ENCODE results near the gene CAPN5. TPM values are rescaled to one million over a fixed set of nuclear protein-coding genes. Genes with fewer than 3 reads are reported as not detected.

Gene CAPN5
- total RNA-seq, 2 experiments from 2014 or later: 2.2 to 2.4 TPM

DNA sequence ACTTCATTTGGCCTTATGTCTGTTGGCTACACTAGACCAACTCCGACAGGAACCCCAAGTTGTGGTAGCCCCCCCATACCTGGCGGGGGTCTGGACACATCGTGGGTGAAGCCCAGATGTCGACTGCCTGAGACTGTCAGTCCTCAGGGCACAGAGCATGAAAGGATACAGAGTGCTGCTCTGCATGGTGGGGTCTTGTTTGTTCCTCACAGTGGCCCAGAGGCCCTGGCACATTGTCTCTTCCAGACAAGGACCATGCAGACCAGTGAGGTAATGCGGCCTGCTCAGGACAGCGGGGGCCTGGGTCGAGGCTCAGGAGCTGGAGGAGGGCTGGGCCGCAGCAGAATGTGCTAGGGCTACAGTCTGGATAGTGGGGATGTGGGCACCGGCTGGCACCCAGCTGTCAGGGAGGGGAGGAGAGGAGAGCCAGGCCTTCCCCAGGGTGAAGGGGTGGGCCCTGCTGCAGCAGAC lies 14.6 kb downstream of the CAPN5 start:
- Mint-ChIP-seq H3K9me3 (peaks cover 11% of the 10 kb centered on the region), H3K4me1 (peaks cover 18% of the 10 kb centered on the region), H3K4me3 (no peak overlapping the region), H3K27ac (peak overlapping the region; percentile 39), H3K36me3 (no peaks in the 10 kb centered on the region), H3K27me3 (no peaks in the 10 kb centered on the region)
- no peak for DNase-seq

DNA sequence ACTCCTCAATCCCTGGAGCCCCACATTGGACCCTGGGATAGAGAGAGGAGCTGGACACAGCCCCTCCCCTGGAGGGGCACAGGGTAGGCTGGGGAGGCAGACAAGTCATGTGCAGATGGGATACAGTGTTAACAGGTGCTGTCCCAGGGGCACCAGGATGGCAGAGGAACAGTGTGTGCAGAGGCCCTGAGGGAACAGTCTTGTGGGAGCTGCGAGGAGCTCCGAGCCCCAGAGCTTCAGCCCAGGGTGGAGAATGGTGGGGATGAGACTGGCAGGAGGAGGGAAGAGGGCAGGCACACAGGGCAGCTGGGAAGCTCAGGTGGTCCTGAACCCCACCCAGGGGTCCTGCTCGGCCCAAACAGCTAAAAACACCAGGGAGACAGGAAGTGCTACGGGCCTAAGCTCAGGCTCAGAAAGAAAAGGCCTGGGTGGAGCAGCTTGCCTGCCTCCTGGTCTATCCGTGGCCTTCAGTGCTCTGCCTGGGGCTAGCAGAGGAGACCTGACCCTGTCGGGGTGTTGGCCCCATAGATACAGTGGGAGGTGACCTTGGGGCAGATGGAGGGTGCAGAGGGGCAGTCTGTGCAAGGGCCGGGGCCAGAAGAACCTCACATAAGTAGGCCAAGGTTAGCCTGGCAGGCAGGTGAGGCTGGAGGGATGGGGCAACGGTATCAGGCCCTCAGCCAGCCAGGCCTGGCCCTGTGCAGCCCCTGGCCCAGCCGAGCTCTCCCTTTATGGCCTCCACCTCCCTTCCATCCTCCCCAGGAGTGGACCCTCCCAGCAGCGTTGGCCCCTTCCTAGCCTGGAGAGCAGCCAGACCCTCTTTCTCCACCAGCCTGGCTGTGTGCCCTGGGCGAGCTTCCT lies 15.4 kb downstream of the CAPN5 start:
- H3K4me3 Mint-ChIP-seq: peak overlapping the region; percentile 81

GRCh38 chr11:77082838-77083565 lies 16.2 kb downstream of the CAPN5 start:
- Mint-ChIP-seq H3K36me3 (no peaks in the 10 kb centered on the region), H3K9me3 (peaks cover 9% of the 10 kb centered on the region), H3K27ac (peak overlapping the region; percentile 96), H3K27me3 (no peaks in the 10 kb centered on the region), H3K4me3 (peak overlapping the region; percentile 81), H3K4me1 (peaks cover 17% of the 10 kb centered on the region)
- DNase-seq: peak; percentile 63

More for the DNA sequence above, 15.4 kb downstream of the CAPN5 start:
- Mint-ChIP-seq H3K4me1 (peaks cover 17% of the 10 kb centered on the region), H3K36me3 (no peaks in the 10 kb centered on the region), H3K27ac (peak overlapping the region; percentile 96), H3K9me3 (peaks cover 11% of the 10 kb centered on the region), H3K27me3 (no peaks in the 10 kb centered on the region)
- no peak for DNase-seq

- Mint-ChIP-seq H3K9me3 (peaks cover 3% of the 10 kb centered on the region), H3K36me3 (no peaks in the 10 kb centered on the region), H3K4me3 (peak overlapping the region; percentile 81), H3K27ac (peak overlapping the region; percentile 69), H3K27me3 (no peaks in the 10 kb centered on the region), H3K4me1 (peaks cover 17% of the 10 kb centered on the region)
- no peak for DNase-seq
These were observed 16.9 kb downstream of the CAPN5 start for GRCh38 chr11:77083566-77084245.

- no peak overlapping the region for H3K4me3 Mint-ChIP-seq
- no peaks in the 10 kb centered on the region for H3K36me3 Mint-ChIP-seq
- peaks cover 15% of the 10 kb centered on the region for H3K4me1 Mint-ChIP-seq
- no peaks in the 10 kb centered on the region for H3K27me3 Mint-ChIP-seq
- no peak overlapping the region for H3K27ac Mint-ChIP-seq
- DNase-seq: no peak
- H3K9me3 Mint-ChIP-seq: no peaks in the 10 kb centered on the region
These were observed 17.9 kb downstream of the CAPN5 start for GRCh38 chr11:77084581-77085191.

GRCh38 chr11:77085652-77086051 lies 18.9 kb downstream of the CAPN5 start:
- Mint-ChIP-seq H3K36me3 (no peaks in the 10 kb centered on the region), H3K27me3 (no peaks in the 10 kb centered on the region), H3K4me3 (no peak overlapping the region), H3K27ac (no peak overlapping the region), H3K9me3 (no peaks in the 10 kb centered on the region), H3K4me1 (peaks cover 12% of the 10 kb centered on the region)
- no peak for DNase-seq

GRCh38 chr11:77086521-77087472 lies 20.0 kb downstream of the CAPN5 start:
- peaks cover 18% of the 10 kb centered on the region for H3K4me1 Mint-ChIP-seq
- H3K27me3 Mint-ChIP-seq: no peaks in the 10 kb centered on the region
- no peak overlapping the region for H3K4me3 Mint-ChIP-seq
- H3K27ac Mint-ChIP-seq: no peak overlapping the region
- H3K36me3 Mint-ChIP-seq: no peaks in the 10 kb centered on the region
- H3K9me3 Mint-ChIP-seq: no peaks in the 10 kb centered on the region
- no peak for DNase-seq

- H3K9me3 Mint-ChIP-seq: no peaks in the 10 kb centered on the region
- DNase-seq: no peak
- no peaks in the 10 kb centered on the region for H3K36me3 Mint-ChIP-seq
- H3K4me1 Mint-ChIP-seq: peaks cover 10% of the 10 kb centered on the region
- H3K27ac Mint-ChIP-seq: no peak overlapping the region
- H3K27me3 Mint-ChIP-seq: no peaks in the 10 kb centered on the region
- H3K4me3 Mint-ChIP-seq: no peak overlapping the region
These were observed 21.0 kb downstream of the CAPN5 start for GRCh38 chr11:77087723-77088225.

DNA sequence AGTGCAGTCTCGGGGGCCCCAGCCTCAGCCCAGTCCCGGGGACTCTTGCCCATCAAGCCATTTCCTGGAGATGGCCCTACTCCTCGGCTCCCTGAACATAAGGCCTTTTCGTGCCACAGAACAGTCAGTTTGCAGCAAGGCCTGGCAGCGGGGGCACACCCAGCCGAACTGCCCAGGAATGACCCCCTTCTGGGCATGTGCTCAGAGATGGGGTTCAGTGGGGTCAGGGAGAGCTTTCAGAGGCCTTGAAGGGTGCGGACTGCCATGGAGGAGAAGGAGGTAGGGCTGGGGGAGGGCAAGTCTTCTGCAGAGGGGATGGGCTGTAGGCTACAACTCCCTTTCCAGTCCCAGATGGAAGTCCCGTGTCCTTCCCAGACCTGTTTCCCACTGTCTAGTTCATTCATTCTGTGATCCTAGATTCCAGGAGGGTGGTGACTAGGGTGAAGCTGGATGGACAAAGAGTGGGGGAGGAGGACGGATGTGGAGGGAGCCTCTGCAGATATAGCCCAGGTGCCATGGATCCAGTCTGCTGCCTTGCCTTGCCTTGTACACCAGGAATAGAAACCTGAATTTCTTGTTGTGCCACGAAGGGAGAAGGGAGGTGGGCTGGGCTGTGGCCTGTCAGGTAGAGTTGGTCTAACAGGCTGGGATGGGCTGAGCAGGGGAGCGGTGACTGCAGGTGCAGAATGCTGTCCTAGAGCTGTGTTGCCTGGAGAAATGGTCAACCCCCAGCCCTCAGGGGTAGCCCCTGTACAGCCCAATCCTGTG lies 21.6 kb downstream of the CAPN5 start:
- Mint-ChIP-seq H3K36me3 (no peaks in the 10 kb centered on the region), H3K27me3 (no peaks in the 10 kb centered on the region), H3K4me3 (no peak overlapping the region), H3K4me1 (peaks cover 8% of the 10 kb centered on the region), H3K9me3 (no peaks in the 10 kb centered on the region), H3K27ac (no peak overlapping the region)
- no peak for DNase-seq

DNA sequence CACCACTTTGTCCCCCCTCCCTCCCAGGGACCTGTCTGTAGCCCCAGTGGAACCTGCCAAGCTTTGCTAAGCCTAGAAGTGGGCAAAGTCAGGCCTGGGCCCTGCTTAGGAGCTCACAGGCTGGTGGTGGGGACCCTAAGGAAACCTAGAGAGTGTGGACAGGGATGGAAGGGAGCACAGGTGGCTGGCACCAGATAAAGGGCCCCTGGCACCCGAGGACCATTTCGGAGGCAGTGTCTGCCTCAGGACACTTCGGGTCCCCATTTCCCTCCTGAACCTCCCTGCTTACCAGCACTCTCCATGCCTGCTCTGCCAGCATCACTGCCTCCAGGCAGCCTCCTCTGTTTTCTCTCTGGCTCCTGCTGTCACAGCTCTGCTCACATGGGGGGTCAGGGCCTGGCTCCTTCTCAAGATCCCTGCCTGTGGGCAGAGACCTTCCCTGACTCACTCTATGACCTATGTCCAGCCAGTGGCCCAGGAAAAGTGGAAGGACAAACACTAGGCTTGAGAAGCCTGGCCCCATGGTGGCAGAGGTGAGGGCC lies 22.3 kb downstream of the CAPN5 start:
- Mint-ChIP-seq H3K4me3 (no peak overlapping the region), H3K9me3 (no peaks in the 10 kb centered on the region), H3K27ac (no peak overlapping the region), H3K27me3 (no peaks in the 10 kb centered on the region), H3K4me1 (peaks cover 8% of the 10 kb centered on the region), H3K36me3 (no peaks in the 10 kb centered on the region)
- no peak for DNase-seq

DNA sequence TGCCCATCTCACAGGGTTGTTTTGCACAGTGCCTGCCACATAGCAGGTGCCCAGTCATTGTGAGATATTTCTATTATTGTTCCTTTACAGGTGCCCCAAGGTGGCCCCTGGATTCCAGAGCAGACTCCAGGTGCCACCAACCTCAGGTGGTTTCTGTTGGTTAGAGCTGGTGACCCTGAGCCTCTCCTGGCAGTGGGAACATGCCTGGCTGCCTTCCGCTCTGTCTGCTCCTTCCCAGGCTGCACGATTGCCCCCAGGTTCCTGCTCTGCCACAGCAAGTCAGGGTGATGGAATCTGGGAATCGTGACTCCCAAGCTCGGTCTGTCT lies 23.2 kb downstream of the CAPN5 start:
- Mint-ChIP-seq H3K36me3 (no peaks in the 10 kb centered on the region), H3K27me3 (no peaks in the 10 kb centered on the region), H3K27ac (no peak overlapping the region), H3K4me1 (peaks cover 8% of the 10 kb centered on the region), H3K9me3 (no peaks in the 10 kb centered on the region), H3K4me3 (no peak overlapping the region)
- no peak for DNase-seq

DNA sequence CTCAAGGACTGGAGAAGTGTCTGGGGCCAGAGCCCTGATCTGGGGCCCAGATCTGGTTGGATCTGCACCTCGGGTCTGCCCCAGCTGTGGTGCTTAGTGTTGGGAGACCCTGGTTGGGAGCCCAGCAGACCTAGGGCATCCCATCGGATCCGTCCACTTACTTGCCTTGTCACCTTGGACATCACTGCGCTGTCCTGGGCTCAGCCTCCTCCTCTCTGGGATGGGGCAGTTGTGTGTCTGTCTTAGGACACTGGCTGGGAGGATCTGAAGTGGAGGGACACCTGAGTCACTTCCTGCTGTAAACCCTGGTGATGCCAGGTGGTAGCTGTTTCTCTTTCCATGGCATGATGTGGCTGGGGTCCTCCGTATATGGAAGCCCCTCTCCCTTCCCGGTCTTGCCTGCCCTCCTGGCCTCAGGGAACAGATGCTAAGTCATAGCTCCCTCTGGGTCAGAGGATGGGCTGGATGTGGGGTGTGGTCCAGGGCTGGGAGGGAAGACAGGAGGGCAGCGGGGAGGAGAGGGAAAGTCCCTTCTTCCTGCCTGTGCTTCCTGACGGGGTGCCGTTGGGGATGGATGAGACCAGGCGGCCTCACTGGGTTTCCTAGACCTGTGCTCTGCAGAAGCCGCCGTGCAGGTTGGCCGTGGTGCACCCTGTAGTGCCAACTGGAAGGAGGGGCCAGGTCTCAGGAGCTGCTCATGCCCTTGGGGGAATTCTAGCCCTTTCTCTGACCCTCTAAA lies 23.8 kb downstream of the CAPN5 start:
- H3K9me3 Mint-ChIP-seq: no peaks in the 10 kb centered on the region
- no peak overlapping the region for H3K4me3 Mint-ChIP-seq
- no peak overlapping the region for H3K27ac Mint-ChIP-seq
- H3K4me1 Mint-ChIP-seq: peaks cover 8% of the 10 kb centered on the region
- H3K36me3 Mint-ChIP-seq: no peaks in the 10 kb centered on the region
- DNase-seq: no peak
- no peaks in the 10 kb centered on the region for H3K27me3 Mint-ChIP-seq

All from activated naive CD8-positive, alpha-beta T cell treated with anti-CD3 and anti-CD28 coated beads for 36 hours (primary cell).